MCF 10A (cell line): ENCODE results near the gene WT1. TPM values are rescaled to one million over a fixed set of nuclear protein-coding genes. Genes with fewer than 3 reads are reported as not detected.

ENCODE experiments used
- BruUV-seq: library from RNA; stranded (reverse); fragments of 400-500 nt; replicated peaks from 2 replicates; lab custom pipeline; 2021; lab: Mats Ljungman, UMichigan
- CTCF ChIA-PET: fragments of 300-600 bp; sonication (Branson Sonifier 250); formaldehyde crosslinking; extraction: SDS; loops from one replicate; lab custom pipeline; 2021; ENCODE audit warnings: antibody characterized with exemption, inconsistent platforms; lab: Yijun Ruan, JAX
- POLR2A ChIA-PET: fragments of 300-600, 350-650 bp; sonication (Branson Sonifier 250); formaldehyde crosslinking; extraction: SDS; loops from one replicate; lab custom pipeline; 2020; ENCODE audit warnings: antibody characterized with exemption, inconsistent platforms; lab: Yijun Ruan, JAX
- DNase-seq: peaks from one replicate; pipeline ENCODE4 v3.0.0-alpha.2; 2018; ENCODE audit not compliant: unreplicated experiment
- H3K27ac Mint-ChIP-seq: one replicate; pipeline ENCODE4 v1.8.0; 2022; ENCODE audit warnings: mild to moderate bottlenecking, low read depth, mixed read lengths; ENCODE audit not compliant: unreplicated experiment
- H3K27me3 Mint-ChIP-seq: one replicate; pipeline ENCODE4 v1.8.0; 2022; ENCODE audit warnings: mixed read lengths; ENCODE audit not compliant: insufficient read depth, unreplicated experiment
- H3K36me3 Mint-ChIP-seq: one replicate; pipeline ENCODE4 v1.8.0; 2022; ENCODE audit warnings: mild to moderate bottlenecking, moderate library complexity, mixed read lengths; ENCODE audit not compliant: insufficient read depth, unreplicated experiment
- H3K4me1 Mint-ChIP-seq: one replicate; pipeline ENCODE4 v1.8.0; 2022; ENCODE audit warnings: mixed read lengths; ENCODE audit not compliant: insufficient read depth, unreplicated experiment
- H3K4me3 Mint-ChIP-seq: one replicate; pipeline ENCODE4 v1.8.0; 2022; ENCODE audit warnings: mild to moderate bottlenecking, moderate library complexity, mixed read lengths; ENCODE audit not compliant: unreplicated experiment
- H3K9me3 Mint-ChIP-seq: one replicate; pipeline ENCODE4 v1.8.0; 2022; ENCODE audit warnings: mixed read lengths; ENCODE audit not compliant: unreplicated experiment
- CTCF ChIP-seq: fragments of 200-600 bp; IDR thresholded peaks from one replicate; pipeline ENCODE4 v1.8.0; 2022; ENCODE audit warnings: antibody characterized with exemption, mild to moderate bottlenecking; ENCODE audit not compliant: unreplicated experiment
- intact Hi-C: fragments of 100-400 bp; cut with micrococcal nuclease; formaldehyde crosslinking; loops from 2 replicates; pipeline ENCODE4 v1.14.1; 2022
- total RNA-seq: library from RNA; stranded (reverse); gene quantifications from 2 replicates; pipeline ENCODE4 v1.2.3, GENCODE V29; 2022

Gene WT1
- total RNA-seq, 1 experiment from 2014 or later, result 0.61 TPM

- no peak overlapping the region for H3K27ac Mint-ChIP-seq
- intact Hi-C loops, result no loop called here
- DNase-seq, result no peak
- no peaks in the 10 kb centered on the region for H3K36me3 Mint-ChIP-seq
- no TSS peak for BruUV-seq
- no peaks in the 10 kb centered on the region for H3K9me3 Mint-ChIP-seq
- H3K27me3 Mint-ChIP-seq, result no peaks in the 10 kb centered on the region
- no peak overlapping the region for H3K4me3 Mint-ChIP-seq
- CTCF ChIA-PET, result interaction anchor here (3.0 kb wide), 1 partner anchor 16 kb away, joined by 13 read pairs; no protein-coding TSS in a partner anchor
- POLR2A ChIA-PET, result no interaction called here
- no peak for TF ChIP-seq CTCF
- H3K4me1 Mint-ChIP-seq, result no peaks in the 10 kb centered on the region
Observed at GRCh38 chr11:32417806-32418205, 17.5 kb downstream of the WT1 start.

GRCh38 chr11:32416301-32416700, 19.0 kb downstream of the WT1 start:
- BruUV-seq, result no TSS peak
- no peak for TF ChIP-seq CTCF
- H3K36me3 Mint-ChIP-seq, result no peaks in the 10 kb centered on the region
- CTCF ChIA-PET, result interaction anchor here (0.8 to 3.0 kb wide), 2 partner anchors 18 to 30 kb away, joined by 3 to 13 read pairs; no protein-coding TSS in a partner anchor
- H3K4me1 Mint-ChIP-seq, result no peaks in the 10 kb centered on the region
- no peak overlapping the region for H3K4me3 Mint-ChIP-seq
- peaks cover 5% of the 10 kb centered on the region for H3K27me3 Mint-ChIP-seq
- no peaks in the 10 kb centered on the region for H3K9me3 Mint-ChIP-seq
- intact Hi-C loops, result no loop called here
- DNase-seq, result no peak
- H3K27ac Mint-ChIP-seq, result no peak overlapping the region
- POLR2A ChIA-PET, result no interaction called here

DNA sequence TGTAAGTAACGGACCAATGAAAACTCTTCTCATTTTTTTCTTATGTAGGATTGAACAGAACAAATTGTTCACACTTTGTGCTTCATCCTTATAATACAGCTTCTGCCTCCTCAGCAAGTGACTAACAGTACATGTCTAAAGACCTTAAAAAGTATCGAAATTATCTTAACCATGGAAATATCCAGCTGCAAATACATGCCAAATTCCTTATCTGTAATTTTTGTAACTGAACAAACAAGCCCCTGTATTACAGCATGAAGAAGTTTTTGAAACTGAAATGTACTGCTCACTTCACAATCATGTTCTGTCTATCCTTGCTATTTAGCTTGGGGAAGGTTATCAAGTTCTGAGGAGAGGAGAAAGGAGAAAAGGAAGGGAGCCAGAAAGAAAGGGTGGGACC, 20.4 kb downstream of the WT1 start:
- CTCF ChIA-PET, result no interaction called here
- no TSS peak for BruUV-seq
- no peaks in the 10 kb centered on the region for H3K9me3 Mint-ChIP-seq
- no peaks in the 10 kb centered on the region for H3K4me1 Mint-ChIP-seq
- H3K36me3 Mint-ChIP-seq, result no peaks in the 10 kb centered on the region
- H3K27me3 Mint-ChIP-seq, result peaks cover 19% of the 10 kb centered on the region
- no peak for DNase-seq
- POLR2A ChIA-PET, result no interaction called here
- H3K27ac Mint-ChIP-seq, result no peak overlapping the region
- TF ChIP-seq CTCF, result no peak
- intact Hi-C loops, result no loop called here
- H3K4me3 Mint-ChIP-seq, result no peak overlapping the region

GRCh38 chr11:32411942-32412615, 23.3 kb downstream of the WT1 start:
- H3K27me3 Mint-ChIP-seq, result peaks cover 25% of the 10 kb centered on the region
- H3K36me3 Mint-ChIP-seq, result no peaks in the 10 kb centered on the region
- no peaks in the 10 kb centered on the region for H3K9me3 Mint-ChIP-seq
- H3K4me1 Mint-ChIP-seq, result no peaks in the 10 kb centered on the region
- no peak for TF ChIP-seq CTCF
- BruUV-seq, result no TSS peak
- H3K4me3 Mint-ChIP-seq, result no peak overlapping the region
- no peak for DNase-seq
- POLR2A ChIA-PET, result interaction anchor here (0.9 kb wide), 1 partner anchor 10 kb away, joined by 4 read pairs; no protein-coding TSS in a partner anchor
- CTCF ChIA-PET, result interaction anchor here (1.0 kb wide), 1 partner anchor 639 kb away, joined by 3 read pairs; no protein-coding TSS in a partner anchor
- intact Hi-C loops, result no loop called here
- H3K27ac Mint-ChIP-seq, result no peak overlapping the region
